HepG2 (cell line): ENCODE data around the gene BLMH. TPM values are rescaled to one million over a fixed set of nuclear protein-coding genes. Genes with fewer than 3 reads are reported as not detected.

Source experiments
- ATAC-seq: fragments of 200-7000 bp; cut with Tn5 transposase; 3 replicates; pipeline ENCODE4 v1.9.1; 2020; ENCODE audit warnings: mild to moderate bottlenecking, moderate library complexity
- BruUV-seq: library from RNA; stranded (reverse); fragments of 400-500 nt; replicated peaks from 2 replicates; lab custom pipeline; 2021; lab: Mats Ljungman, UMichigan
- CTCF ChIA-PET: fragments of 300-600 bp; formaldehyde crosslinking; extraction: SDS; loops from one replicate; lab custom pipeline; 2021; ENCODE audit warnings: low total read pairs, inconsistent platforms, low intra/inter-chr PET ratio; lab: Yijun Ruan, JAX
- POLR2A ChIA-PET: fragments of 350-600 bp; sonication (Branson Sonifier 250); formaldehyde crosslinking; loops from one replicate; lab custom pipeline; 2020; ENCODE audit warnings: antibody characterized with exemption, inconsistent platforms; lab: Yijun Ruan, JAX
- DNase-seq: peaks from one replicate; pipeline ENCODE4 v3.0.0-alpha.2; 2015; ENCODE audit warnings: low spot score
- FAIRE-seq: peaks from 3 replicates; lab custom pipeline; 2011; peaks lifted over from hg19 to GRCh38; lab: Jason Lieb, UNC
- H2AFZ ChIP-seq: one replicate; pipeline ENCODE4 v1.6.1; 2011; ENCODE audit warnings: low read length, inconsistent platforms
- H3K27ac ChIP-seq: fragments of 300-600 bp; 3 replicates; pipeline ENCODE4 v1.8.0; 2011; ENCODE audit warnings: mixed run types, mild to moderate bottlenecking, mixed read lengths, low read length, inconsistent platforms; ENCODE audit not compliant: insufficient read depth; ENCODE audit errors: extremely low read length
- H3K27me3 ChIP-seq, 2 experiments: fragments of 200-600 bp in 1 of 2; 2 replicates in 1 of 2; 3 replicates in 1 of 2; pipeline versions ENCODE4 v1.6.0 to v1.8.0; 2011; ENCODE audit warnings: low read length in 2 of 2, mild to moderate bottlenecking in 2 of 2, moderate library complexity in 2 of 2, inconsistent platforms in 1 of 2; ENCODE audit not compliant: insufficient read depth in 2 of 2, control insufficient read depth in 1 of 2
- H3K36me3 ChIP-seq, 2 experiments: fragments of 200-600 bp in 1 of 2; replicated peaks in 1 of 2; 2 replicates in 1 of 2; 3 replicates in 1 of 2; pipeline versions ENCODE4 v1.5.1 to v1.8.0; 2011; ENCODE audit warnings: low read length in 2 of 2, inconsistent platforms in 1 of 2; ENCODE audit not compliant: insufficient read depth in 2 of 2, control insufficient read depth in 1 of 2
- H3K4me1 ChIP-seq: 2 replicates; pipeline ENCODE4 v1.5.1; 2012; ENCODE audit warnings: low read length, inconsistent platforms; ENCODE audit not compliant: insufficient read depth
- H3K4me2 ChIP-seq: 2 replicates; pipeline ENCODE4 v1.6.0; 2011; ENCODE audit warnings: low read depth, low read length, inconsistent platforms
- H3K4me3 ChIP-seq, 3 experiments: fragments of 200-600 bp in 1 of 3; sonication (generic), shearing (Covaris generic) in 1 of 3; replicated peaks in 1 of 3; 2 replicates each; pipeline ENCODE4 v1.5.1; 2011 to 2016; ENCODE audit warnings: low read length in 3 of 3, inconsistent platforms in 2 of 3, low read depth in 2 of 3, mild to moderate bottlenecking in 2 of 3, control low read depth in 1 of 3, mixed read lengths in 1 of 3; ENCODE audit not compliant: insufficient read depth in 1 of 3
- H3K79me2 ChIP-seq: one replicate; pipeline ENCODE4 v1.6.1; 2011; ENCODE audit warnings: low read length, inconsistent platforms; ENCODE audit not compliant: insufficient read depth
- H3K9ac ChIP-seq: 2 replicates; pipeline ENCODE4 v1.6.0; 2011; ENCODE audit warnings: mild to moderate bottlenecking, low read depth, low read length, inconsistent platforms; ENCODE audit not compliant: insufficient read depth
- H3K9me3 ChIP-seq: 2 replicates; pipeline ENCODE4 v1.5.1; 2012; ENCODE audit warnings: mild to moderate bottlenecking, low read length
- H4K20me1 ChIP-seq: 2 replicates; pipeline ENCODE4 v1.6.0; 2011; ENCODE audit warnings: inconsistent platforms, mild to moderate bottlenecking, low read length, moderate library complexity; ENCODE audit not compliant: insufficient read depth
- KDM2A ChIP-seq: sonication (generic); formaldehyde crosslinking; IDR thresholded peaks from 2 replicates; pipeline ENCODE4 v1.4.0; 2020; ENCODE audit warnings: low read depth, missing genetic modification reagents, borderline replicate concordance
- KLF9 ChIP-seq: IDR thresholded peaks from 2 replicates; pipeline ENCODE4 v1.6.1; 2016; ENCODE audit warnings: low read depth
- KMT2A ChIP-seq: sonication (generic); formaldehyde crosslinking; IDR thresholded peaks from 2 replicates; pipeline ENCODE4 v1.4.0; 2020; ENCODE audit warnings: missing genetic modification reagents
- MAFF ChIP-seq: IDR thresholded peaks from 2 replicates; pipeline ENCODE4 v1.6.1; 2011; ENCODE audit warnings: low read depth, low read length, improper control_type of control experiment
- MLLT10 ChIP-seq: sonication (generic); formaldehyde crosslinking; IDR thresholded peaks from 2 replicates; pipeline ENCODE4 v1.4.0; 2020; ENCODE audit warnings: missing genetic modification reagents
- RELA ChIP-seq: sonication (generic); formaldehyde crosslinking; IDR thresholded peaks from 2 replicates; pipeline ENCODE4 v1.4.0; 2020; ENCODE audit warnings: missing genetic modification reagents
- TBX2 ChIP-seq: sonication (generic); formaldehyde crosslinking; IDR thresholded peaks from 2 replicates; pipeline ENCODE4 v1.5.0; 2020; ENCODE audit warnings: missing genetic modification reagents, mild to moderate bottlenecking, borderline replicate concordance
- ZC3H4 ChIP-seq: sonication (generic); formaldehyde crosslinking; IDR thresholded peaks from 2 replicates; pipeline ENCODE4 v1.4.0; 2020; ENCODE audit warnings: missing genetic modification reagents, borderline replicate concordance
- ZNF256 ChIP-seq: sonication (generic); formaldehyde crosslinking; conservative IDR thresholded peaks from 2 replicates; pipeline ENCODE4 v1.4.0; 2020; ENCODE audit warnings: missing genetic modification reagents
- ZNF407 ChIP-seq: sonication (generic); formaldehyde crosslinking; IDR thresholded peaks from one replicate; pipeline ENCODE4 v1.5.1; 2020; ENCODE audit warnings: mild to moderate bottlenecking, missing genetic modification reagents; ENCODE audit errors: not compliant biosample characterization
- ZNF549 ChIP-seq: sonication (generic); formaldehyde crosslinking; IDR thresholded peaks from 2 replicates; pipeline ENCODE4 v1.5.0; 2020; ENCODE audit warnings: missing genetic modification reagents
- WGBS: methylation state at CpG from one replicate; pipeline ENCODE4 v1.1.6; 2017; ENCODE audit warnings: low lambda C conversion rate; 5-methylcytosine and 5-hydroxymethylcytosine counted together
- in situ Hi-C: cut with HindIII; loops from 2 replicates; pipeline ENCODE4 v1.10.0; 2017; ENCODE audit warnings: low pct_unique_long_range_greater_than_20kb; ENCODE audit not compliant: extremely low pct_ligation_motif_present
- intact Hi-C: fragments of 100-400 bp; cut with micrococcal nuclease; formaldehyde crosslinking; loops from one replicate; pipeline ENCODE4 v1.10.0; 2022; ENCODE audit not compliant: unreplicated experiment
- polyA plus RNA-seq, 8 experiments: library from polyadenylated mRNA; depleted of rRNA in 3 of 8; stranded (reverse) in 7 of 8; unstranded in 1 of 8; fragments of >200 nt; fragmentation: Illumina TruSeq in 4 of 8; extraction: Trizol in 4 of 8; gene quantifications; 2 replicates each; pipeline versions ENCODE4 v1.2.1 to v1.2.3, GENCODE V29; 2011 to 2016; ENCODE audit warnings: low read depth in 4 of 8, missing spikeins in 1 of 8, mixed read lengths in 1 of 8; ENCODE audit not compliant: insufficient read depth in 1 of 8
- total RNA-seq, 5 experiments: library from RNA; depleted of rRNA; stranded (reverse); fragments of >200 nt; fragmentation: Illumina TruSeq; extraction: Trizol; gene quantifications; 2 replicates each; pipeline ENCODE4 v1.2.3, GENCODE V29; 2016; ENCODE audit warnings: low read depth in 1 of 5
- TF ChIP-seq, protein P1 (sequence below): sonication (generic); formaldehyde crosslinking; IDR thresholded peaks from 2 replicates; pipeline ENCODE4 v1.4.0; 2020; ENCODE audit warnings: missing genetic modification reagents

Gene BLMH
- total and polyA plus RNA-seq, 2 of the 13 experiments (the other 11 are each of a cell fraction or from before 2014, with no cell fraction given), result 12.1 to 41.0 TPM

GRCh38 chr17:30244853-30245385 is 46.8 kb downstream of the BLMH start:
- POLR2A ChIA-PET, result no interaction called here
- CTCF ChIA-PET, result no interaction called here

More at GRCh38 chr17:30244853-30245385, 46.8 kb downstream of the BLMH start:
- 100% methylated on average over 3 of the region's 4 CpGs for WGBS
- DNase-seq (no peak), FAIRE-seq (no peak), ATAC-seq (no peak)
- H3K9ac ChIP-seq, result no peak overlapping the region
- no peaks in the 10 kb centered on the region for H4K20me1 ChIP-seq
- no peak overlapping the region for H2AFZ ChIP-seq
- no peaks in the 10 kb centered on the region for H3K9me3 ChIP-seq
- no peak overlapping the region for H3K4me2 ChIP-seq
- no peak for TF ChIP-seq ZNF407
- no peak for TF ChIP-seq RELA (CRISPR knock-in tag)
- no peak for TF ChIP-seq MLLT10 (CRISPR knock-in tag)
- TF ChIP-seq KLF9 (CRISPR knock-in tag), result no peak
- no peak for TF ChIP-seq ZNF549 (CRISPR knock-in tag)
- TF ChIP-seq KMT2A (CRISPR knock-in tag), result no peak
- no peak for TF ChIP-seq ZC3H4 (CRISPR knock-in tag)
- no peak for TF ChIP-seq KDM2A
- no peak for TF ChIP-seq ZNF256 (CRISPR knock-in tag)
- TF ChIP-seq, protein P1, sequence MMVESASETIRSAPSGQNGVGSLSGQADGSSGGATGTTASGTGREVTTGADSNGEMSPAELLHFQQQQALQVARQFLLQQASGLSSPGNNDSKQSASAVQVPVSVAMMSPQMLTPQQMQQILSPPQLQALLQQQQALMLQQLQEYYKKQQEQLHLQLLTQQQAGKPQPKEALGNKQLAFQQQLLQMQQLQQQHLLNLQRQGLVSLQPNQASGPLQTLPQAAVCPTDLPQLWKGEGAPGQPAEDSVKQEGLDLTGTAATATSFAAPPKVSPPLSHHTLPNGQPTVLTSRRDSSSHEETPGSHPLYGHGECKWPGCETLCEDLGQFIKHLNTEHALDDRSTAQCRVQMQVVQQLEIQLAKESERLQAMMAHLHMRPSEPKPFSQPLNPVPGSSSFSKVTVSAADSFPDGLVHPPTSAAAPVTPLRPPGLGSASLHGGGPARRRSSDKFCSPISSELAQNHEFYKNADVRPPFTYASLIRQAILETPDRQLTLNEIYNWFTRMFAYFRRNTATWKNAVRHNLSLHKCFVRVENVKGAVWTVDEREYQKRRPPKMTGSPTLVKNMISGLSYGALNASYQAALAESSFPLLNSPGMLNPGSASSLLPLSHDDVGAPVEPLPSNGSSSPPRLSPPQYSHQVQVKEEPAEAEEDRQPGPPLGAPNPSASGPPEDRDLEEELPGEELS (CRISPR knock-in tag), result no peak
- TF ChIP-seq MAFF, result no peak
- TF ChIP-seq TBX2 (CRISPR knock-in tag), result no peak
- intact Hi-C loops (no loop called here), in situ Hi-C loops (no loop called here)
- no peaks in the 10 kb centered on the region for H3K4me1 ChIP-seq
- no peak overlapping the region for H3K4me3 ChIP-seq
- H3K27me3 ChIP-seq, result no peaks in the 10 kb centered on the region
- no TSS peak for BruUV-seq
- H3K27ac ChIP-seq, result no peak overlapping the region
- peaks cover 9 to 23% of the 10 kb centered on the region in 2 experiments; a peak in 3 of 5 replicates for H3K36me3 ChIP-seq
- no peaks in the 10 kb centered on the region for H3K79me2 ChIP-seq
